HEK293 (cell line): ENCODE measurements around the gene CDC42SE2.

Source experiments
- CTCF ChIA-PET: fragments of 350-600 bp; formaldehyde crosslinking; extraction: SDS; loops from one replicate; lab custom pipeline; 2021; ENCODE audit warnings: antibody characterized with exemption; lab: Yijun Ruan, JAX
- POLR2A ChIA-PET: fragments of 300-600 bp; formaldehyde crosslinking; extraction: SDS; loops from one replicate; lab custom pipeline; 2020; ENCODE audit warnings: antibody characterized with exemption, inconsistent platforms; lab: Yijun Ruan, JAX
- H3K27ac ChIP-seq: fragments of 200-500 bp; sonication (Bioruptor generic); 2 replicates; pipeline ENCODE4 v1.5.1; 2014; ENCODE audit warnings: low read depth, low read length, control low read depth, inconsistent platforms; ENCODE audit errors: extremely low read depth
- H3K36me3 ChIP-seq, 2 experiments: fragments of 200-500 bp in 1 of 2; sonication (Bioruptor generic) in 1 of 2; 1 replicate in 1 of 2; 2 replicates in 1 of 2; pipeline ENCODE4 v1.5.1; 2014 to 2017; ENCODE audit warnings: inconsistent platforms in 2 of 2, low read length in 2 of 2; ENCODE audit not compliant: control insufficient read depth in 2 of 2, insufficient read depth in 1 of 2
- H3K4me1 ChIP-seq: fragments of 200-500 bp; sonication (Bioruptor generic); 2 replicates; pipeline ENCODE4 v1.5.1; 2014; ENCODE audit warnings: mild to moderate bottlenecking, low read length, inconsistent platforms; ENCODE audit not compliant: control insufficient read depth, insufficient read depth
- H3K4me3 ChIP-seq: 2 replicates; pipeline ENCODE4 v1.5.1; 2011; ENCODE audit warnings: low read depth, mild to moderate bottlenecking, control low read depth, low read length, moderate library complexity
- H3K9me3 ChIP-seq: fragments of 200-500 bp; sonication (Bioruptor generic); 2 replicates; pipeline ENCODE4 v1.5.1; 2014; ENCODE audit warnings: low read depth, low read length, inconsistent platforms; ENCODE audit not compliant: control insufficient read depth, insufficient read depth
- GLIS1 ChIP-seq: fragments of 450-650 bp; formaldehyde crosslinking; IDR thresholded peaks from 2 replicates; pipeline ENCODE4 v1.5.1; 2016; ENCODE audit warnings: missing biosample characterization, missing genetic modification characterization
- GLIS2 ChIP-seq: fragments of 450-650 bp; formaldehyde crosslinking; IDR thresholded peaks from 2 replicates; pipeline ENCODE4 v1.5.1; 2016; ENCODE audit warnings: missing biosample characterization, missing genetic modification characterization
- KLF8 ChIP-seq: fragments of 450-650 bp; formaldehyde crosslinking; IDR thresholded peaks from 2 replicates; pipeline ENCODE4 v1.5.1; 2016; ENCODE audit warnings: missing biosample characterization, missing genetic modification characterization
- MZF1 ChIP-seq: fragments of 450-650 bp; formaldehyde crosslinking; IDR thresholded peaks from 2 replicates; pipeline ENCODE4 v1.5.1; 2017; ENCODE audit warnings: missing biosample characterization, missing genetic modification characterization, borderline replicate concordance
- SCRT2 ChIP-seq: fragments of 450-650 bp; formaldehyde crosslinking; IDR thresholded peaks from 2 replicates; pipeline ENCODE4 v1.5.1; 2016; ENCODE audit warnings: missing biosample characterization, missing genetic modification characterization
- ZBTB17 ChIP-seq: fragments of 450-650 bp; formaldehyde crosslinking; IDR thresholded peaks from 2 replicates; pipeline ENCODE4 v1.5.1; 2016; ENCODE audit warnings: missing biosample characterization, missing genetic modification characterization
- ZNF121 ChIP-seq: fragments of 450-650 bp; formaldehyde crosslinking; IDR thresholded peaks from 2 replicates; pipeline ENCODE4 v1.5.1; 2016; ENCODE audit warnings: missing biosample characterization, missing genetic modification characterization
- ZNF211 ChIP-seq: fragments of 450-650 bp; formaldehyde crosslinking; IDR thresholded peaks from 2 replicates; pipeline ENCODE4 v1.5.1; 2016; ENCODE audit warnings: low read depth, missing biosample characterization, missing genetic modification characterization
- ZNF221 ChIP-seq: fragments of 450-650 bp; formaldehyde crosslinking; IDR thresholded peaks from 2 replicates; pipeline ENCODE4 v1.5.1; 2017; ENCODE audit warnings: missing biosample characterization, missing genetic modification characterization, borderline replicate concordance
- ZNF391 ChIP-seq: fragments of 450-650 bp; formaldehyde crosslinking; IDR thresholded peaks from 2 replicates; pipeline ENCODE4 v1.5.1; 2016; ENCODE audit warnings: low read depth, missing biosample characterization, missing genetic modification characterization, borderline replicate concordance
- ZNF423 ChIP-seq: fragments of 450-650 bp; formaldehyde crosslinking; IDR thresholded peaks from 2 replicates; pipeline ENCODE4 v1.5.1; 2016; ENCODE audit warnings: missing biosample characterization, missing genetic modification characterization
- ZNF621 ChIP-seq: fragments of 450-650 bp; formaldehyde crosslinking; IDR thresholded peaks from 2 replicates; pipeline ENCODE4 v1.5.1; 2017; ENCODE audit warnings: missing biosample characterization, missing genetic modification characterization
- ZNF776 ChIP-seq: fragments of 450-650 bp; formaldehyde crosslinking; IDR thresholded peaks from 2 replicates; pipeline ENCODE4 v1.5.0; 2017; ENCODE audit warnings: missing biosample characterization, missing genetic modification characterization, borderline replicate concordance
- ZNF843 ChIP-seq: fragments of 450-650 bp; formaldehyde crosslinking; IDR thresholded peaks from 2 replicates; pipeline ENCODE4 v1.5.1; 2016; ENCODE audit warnings: missing biosample characterization, missing genetic modification characterization
- ZXDB ChIP-seq: fragments of 450-650 bp; formaldehyde crosslinking; IDR thresholded peaks from 2 replicates; pipeline ENCODE4 v1.5.1; 2016; ENCODE audit warnings: missing biosample characterization, missing genetic modification characterization
- TF ChIP-seq, protein P1 (sequence below): fragments of 450-650 bp; formaldehyde crosslinking; IDR thresholded peaks from 2 replicates; pipeline ENCODE4 v1.5.1; 2017; ENCODE audit warnings: missing biosample characterization, missing genetic modification characterization
- TF ChIP-seq, protein P2 (sequence below): fragments of 450-650 bp; formaldehyde crosslinking; IDR thresholded peaks from 2 replicates; pipeline ENCODE4 v1.5.1; 2017; ENCODE audit warnings: missing biosample characterization, missing genetic modification characterization
- TF ChIP-seq, protein P3 (sequence below): fragments of 450-650 bp; formaldehyde crosslinking; IDR thresholded peaks from 2 replicates; pipeline ENCODE4 v1.5.1; 2016; ENCODE audit warnings: missing biosample characterization, missing genetic modification characterization
- TF ChIP-seq, protein P4 (sequence below): fragments of 450-650 bp; formaldehyde crosslinking; IDR thresholded peaks from 2 replicates; pipeline ENCODE4 v1.5.1; 2016; ENCODE audit warnings: missing biosample characterization, missing genetic modification characterization

Gene CDC42SE2

DNA sequence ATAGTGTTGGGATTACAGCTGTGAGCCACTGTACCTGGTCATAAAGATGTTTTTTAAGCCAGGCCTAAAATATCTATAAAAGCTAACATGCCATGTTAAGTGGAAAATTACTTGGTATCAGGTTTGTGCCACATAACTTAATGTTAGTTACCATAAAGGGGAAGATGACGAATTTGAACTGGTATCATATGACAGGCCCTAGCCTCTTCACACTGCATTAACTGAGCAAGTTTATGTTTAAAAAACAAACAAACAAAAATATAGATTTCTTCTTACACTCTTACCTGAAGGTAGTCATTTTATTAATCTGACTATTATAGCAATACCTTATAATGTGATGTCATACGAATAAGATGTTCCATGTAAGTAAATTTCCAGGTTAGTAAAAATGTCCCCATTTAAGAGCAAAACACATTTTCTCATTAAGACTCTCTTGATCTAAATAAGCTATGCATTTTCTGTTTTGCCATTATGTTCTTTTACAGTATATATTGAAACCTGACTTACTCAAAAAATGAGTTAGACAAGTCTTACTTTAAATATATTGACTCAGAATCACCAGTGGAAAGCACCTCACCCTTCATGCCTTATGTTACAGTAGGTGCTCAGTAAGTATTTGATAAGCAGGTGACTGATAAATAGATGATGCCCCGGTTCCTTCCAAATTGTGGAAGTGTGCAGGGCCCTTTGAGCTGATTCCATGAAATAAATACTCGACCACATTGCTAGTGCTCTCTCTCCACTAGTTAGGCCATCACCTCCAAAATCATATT lies 125.4 kb downstream of the CDC42SE2 start (continued):
- no peak for TF ChIP-seq ZNF221 (tag by site-specific recombination)
- TF ChIP-seq, protein P1, sequence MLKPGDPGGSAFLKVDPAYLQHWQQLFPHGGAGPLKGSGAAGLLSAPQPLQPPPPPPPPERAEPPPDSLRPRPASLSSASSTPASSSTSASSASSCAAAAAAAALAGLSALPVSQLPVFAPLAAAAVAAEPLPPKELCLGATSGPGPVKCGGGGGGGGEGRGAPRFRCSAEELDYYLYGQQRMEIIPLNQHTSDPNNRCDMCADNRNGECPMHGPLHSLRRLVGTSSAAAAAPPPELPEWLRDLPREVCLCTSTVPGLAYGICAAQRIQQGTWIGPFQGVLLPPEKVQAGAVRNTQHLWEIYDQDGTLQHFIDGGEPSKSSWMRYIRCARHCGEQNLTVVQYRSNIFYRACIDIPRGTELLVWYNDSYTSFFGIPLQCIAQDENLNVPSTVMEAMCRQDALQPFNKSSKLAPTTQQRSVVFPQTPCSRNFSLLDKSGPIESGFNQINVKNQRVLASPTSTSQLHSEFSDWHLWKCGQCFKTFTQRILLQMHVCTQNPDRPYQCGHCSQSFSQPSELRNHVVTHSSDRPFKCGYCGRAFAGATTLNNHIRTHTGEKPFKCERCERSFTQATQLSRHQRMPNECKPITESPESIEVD (tag by site-specific recombination), result peak; percentile 75
- no peak for TF ChIP-seq GLIS2 (tag by site-specific recombination)
- TF ChIP-seq ZNF843 (tag by site-specific recombination), result peak; percentile 51; the same call in 1 of the 2 replicates

DNA sequence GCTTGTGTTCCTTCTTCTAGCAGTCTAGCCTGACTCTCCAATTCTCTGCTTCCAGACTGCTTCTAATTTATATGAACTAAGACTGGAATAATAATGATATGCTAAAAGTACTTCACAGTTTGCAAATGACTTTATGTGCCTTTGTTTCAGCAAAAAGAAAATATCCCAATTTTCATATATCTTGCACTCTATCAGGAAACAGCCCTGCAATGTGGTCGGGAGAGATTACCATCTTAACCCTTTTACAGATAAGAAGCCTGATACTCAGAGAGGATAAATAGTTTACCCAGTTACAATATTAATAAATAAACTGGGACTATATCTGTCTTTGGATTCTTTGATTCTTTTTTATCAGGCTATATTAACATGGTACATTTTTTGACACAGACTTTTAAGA lies 126.0 kb downstream of the CDC42SE2 start:
- TF ChIP-seq KLF8 (no peak), ZNF621 (tag by site-specific recombination) (no peak)
- TF ChIP-seq, protein P2, sequence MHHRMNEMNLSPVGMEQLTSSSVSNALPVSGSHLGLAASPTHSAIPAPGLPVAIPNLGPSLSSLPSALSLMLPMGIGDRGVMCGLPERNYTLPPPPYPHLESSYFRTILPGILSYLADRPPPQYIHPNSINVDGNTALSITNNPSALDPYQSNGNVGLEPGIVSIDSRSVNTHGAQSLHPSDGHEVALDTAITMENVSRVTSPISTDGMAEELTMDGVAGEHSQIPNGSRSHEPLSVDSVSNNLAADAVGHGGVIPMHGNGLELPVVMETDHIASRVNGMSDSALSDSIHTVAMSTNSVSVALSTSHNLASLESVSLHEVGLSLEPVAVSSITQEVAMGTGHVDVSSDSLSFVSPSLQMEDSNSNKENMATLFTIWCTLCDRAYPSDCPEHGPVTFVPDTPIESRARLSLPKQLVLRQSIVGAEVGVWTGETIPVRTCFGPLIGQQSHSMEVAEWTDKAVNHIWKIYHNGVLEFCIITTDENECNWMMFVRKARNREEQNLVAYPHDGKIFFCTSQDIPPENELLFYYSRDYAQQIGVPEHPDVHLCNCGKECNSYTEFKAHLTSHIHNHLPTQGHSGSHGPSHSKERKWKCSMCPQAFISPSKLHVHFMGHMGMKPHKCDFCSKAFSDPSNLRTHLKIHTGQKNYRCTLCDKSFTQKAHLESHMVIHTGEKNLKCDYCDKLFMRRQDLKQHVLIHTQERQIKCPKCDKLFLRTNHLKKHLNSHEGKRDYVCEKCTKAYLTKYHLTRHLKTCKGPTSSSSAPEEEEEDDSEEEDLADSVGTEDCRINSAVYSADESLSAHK (tag by site-specific recombination), result no peak
- no peaks in the 10 kb centered on the region for H3K9me3 ChIP-seq
- POLR2A ChIA-PET, result no interaction called here
- CTCF ChIA-PET, result interaction anchor here (0.9 kb wide), 1 partner anchor 125 kb away, joined by 3 read pairs; no protein-coding TSS in a partner anchor
- H3K36me3 ChIP-seq, result peaks cover 13 to 31% of the 10 kb centered on the region in 2 experiments
- H3K4me3 ChIP-seq, result no peak overlapping the region
- H3K4me1 ChIP-seq, result peaks cover 13% of the 10 kb centered on the region
- no peak overlapping the region for H3K27ac ChIP-seq

DNA sequence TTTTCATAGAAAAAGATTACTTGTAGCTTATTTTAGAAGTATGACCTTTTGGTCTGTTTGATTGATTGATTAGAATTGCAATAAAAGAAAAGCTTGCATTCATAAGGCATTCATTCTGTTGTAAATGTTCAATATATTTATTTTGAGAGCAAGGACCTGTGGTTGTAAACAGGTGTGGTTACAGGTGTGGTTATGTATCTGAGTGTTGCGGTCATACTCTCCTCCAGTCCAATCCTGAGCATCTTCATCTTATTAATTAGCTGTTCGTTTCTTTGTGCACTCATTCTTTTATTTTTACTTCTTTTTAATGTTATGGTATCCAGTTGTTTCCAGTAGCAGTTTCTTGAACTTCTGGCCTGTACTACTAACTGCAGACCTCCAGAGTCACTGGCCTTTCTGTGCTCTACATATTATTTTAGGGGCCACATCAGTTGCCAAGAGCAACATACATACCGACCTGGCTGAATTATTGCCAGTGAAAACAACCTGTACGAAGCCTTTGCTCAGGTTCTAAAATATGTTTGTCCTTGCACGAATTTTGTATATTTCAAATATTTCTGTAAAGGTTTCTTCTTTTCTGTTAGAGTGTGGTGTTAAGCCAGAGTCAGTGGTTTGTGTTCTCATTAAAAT lies 128.7 kb downstream of the CDC42SE2 start:
- TF ChIP-seq SCRT2 (tag by site-specific recombination), result 0 out of 2 replicates have a peak, but pooled peaks have one; percentile 37
- TF ChIP-seq, protein P3, sequence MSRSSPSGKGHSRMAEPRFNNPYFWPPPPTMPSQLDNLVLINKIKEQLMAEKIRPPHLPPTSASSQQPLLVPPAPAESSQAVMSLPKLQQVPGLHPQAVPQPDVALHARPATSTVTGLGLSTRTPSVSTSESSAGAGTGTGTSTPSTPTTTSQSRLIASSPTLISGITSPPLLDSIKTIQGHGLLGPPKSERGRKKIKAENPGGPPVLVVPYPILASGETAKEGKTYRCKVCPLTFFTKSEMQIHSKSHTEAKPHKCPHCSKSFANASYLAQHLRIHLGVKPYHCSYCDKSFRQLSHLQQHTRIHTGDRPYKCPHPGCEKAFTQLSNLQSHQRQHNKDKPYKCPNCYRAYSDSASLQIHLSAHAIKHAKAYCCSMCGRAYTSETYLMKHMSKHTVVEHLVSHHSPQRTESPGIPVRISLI (tag by site-specific recombination), result no peak
- no peak overlapping the region for H3K27ac ChIP-seq
- no peaks in the 10 kb centered on the region for H3K9me3 ChIP-seq
- ChIA-PET POLR2A (no interaction called here), CTCF (interaction anchor here (0.5 to 0.6 kb wide), 2 partner anchors 787 to 1395 kb away, joined by 4 to 6 read pairs; no protein-coding TSS in a partner anchor)
- H3K4me1 ChIP-seq, result peaks cover 4% of the 10 kb centered on the region; the same call in 1 of the 2 replicates
- H3K36me3 ChIP-seq, result peaks cover 13 to 50% of the 10 kb centered on the region in 2 experiments
- no peak overlapping the region for H3K4me3 ChIP-seq

DNA sequence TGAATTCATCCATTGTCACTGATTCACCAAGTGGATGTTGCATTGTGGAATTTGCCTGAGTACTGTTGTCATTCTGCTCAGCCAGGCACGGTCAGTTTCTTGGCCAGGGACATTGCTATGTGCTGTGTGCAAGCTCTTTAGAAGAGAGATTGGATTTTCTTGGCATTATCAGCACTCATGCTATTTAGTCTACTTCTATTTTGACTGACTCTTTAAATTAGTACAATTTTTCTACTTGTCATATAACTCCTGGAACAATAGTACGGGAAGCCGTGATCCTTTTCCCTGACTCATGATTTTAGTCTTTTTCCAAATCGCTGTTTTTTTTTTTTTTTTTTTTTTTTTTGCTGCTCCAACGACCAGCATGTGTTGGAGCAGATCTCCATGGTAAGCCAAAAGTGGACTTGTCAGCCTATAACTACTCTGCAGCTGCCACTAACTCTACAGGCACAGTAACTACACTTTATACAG lies 129.7 kb downstream of the CDC42SE2 start:
- no peak overlapping the region for H3K4me3 ChIP-seq
- POLR2A ChIA-PET, result no interaction called here
- H3K27ac ChIP-seq, result no peak overlapping the region
- H3K36me3 ChIP-seq, result peaks cover 13 to 54% of the 10 kb centered on the region in 2 experiments
- no peaks in the 10 kb centered on the region for H3K9me3 ChIP-seq
- H3K4me1 ChIP-seq, result peaks cover 4% of the 10 kb centered on the region; the same call in 1 of the 2 replicates
- CTCF ChIA-PET, result no interaction called here
- TF ChIP-seq ZNF121 (tag by site-specific recombination) (no peak), ZNF776 (tag by site-specific recombination) (no peak), ZNF423 (tag by site-specific recombination) (no peak), ZNF391 (tag by site-specific recombination) (no peak), GLIS1 (tag by site-specific recombination) (no peak), ZBTB17 (tag by site-specific recombination) (no peak), ZXDB (no peak), MZF1 (tag by site-specific recombination) (no peak), ZNF211 (tag by site-specific recombination) (no peak)
- TF ChIP-seq, protein P4, sequence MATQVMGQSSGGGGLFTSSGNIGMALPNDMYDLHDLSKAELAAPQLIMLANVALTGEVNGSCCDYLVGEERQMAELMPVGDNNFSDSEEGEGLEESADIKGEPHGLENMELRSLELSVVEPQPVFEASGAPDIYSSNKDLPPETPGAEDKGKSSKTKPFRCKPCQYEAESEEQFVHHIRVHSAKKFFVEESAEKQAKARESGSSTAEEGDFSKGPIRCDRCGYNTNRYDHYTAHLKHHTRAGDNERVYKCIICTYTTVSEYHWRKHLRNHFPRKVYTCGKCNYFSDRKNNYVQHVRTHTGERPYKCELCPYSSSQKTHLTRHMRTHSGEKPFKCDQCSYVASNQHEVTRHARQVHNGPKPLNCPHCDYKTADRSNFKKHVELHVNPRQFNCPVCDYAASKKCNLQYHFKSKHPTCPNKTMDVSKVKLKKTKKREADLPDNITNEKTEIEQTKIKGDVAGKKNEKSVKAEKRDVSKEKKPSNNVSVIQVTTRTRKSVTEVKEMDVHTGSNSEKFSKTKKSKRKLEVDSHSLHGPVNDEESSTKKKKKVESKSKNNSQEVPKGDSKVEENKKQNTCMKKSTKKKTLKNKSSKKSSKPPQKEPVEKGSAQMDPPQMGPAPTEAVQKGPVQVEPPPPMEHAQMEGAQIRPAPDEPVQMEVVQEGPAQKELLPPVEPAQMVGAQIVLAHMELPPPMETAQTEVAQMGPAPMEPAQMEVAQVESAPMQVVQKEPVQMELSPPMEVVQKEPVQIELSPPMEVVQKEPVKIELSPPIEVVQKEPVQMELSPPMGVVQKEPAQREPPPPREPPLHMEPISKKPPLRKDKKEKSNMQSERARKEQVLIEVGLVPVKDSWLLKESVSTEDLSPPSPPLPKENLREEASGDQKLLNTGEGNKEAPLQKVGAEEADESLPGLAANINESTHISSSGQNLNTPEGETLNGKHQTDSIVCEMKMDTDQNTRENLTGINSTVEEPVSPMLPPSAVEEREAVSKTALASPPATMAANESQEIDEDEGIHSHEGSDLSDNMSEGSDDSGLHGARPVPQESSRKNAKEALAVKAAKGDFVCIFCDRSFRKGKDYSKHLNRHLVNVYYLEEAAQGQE (tag by site-specific recombination), result no peak
